NCI-H2196 treated with DMSO at 0.1 percent for 48 hours (cell line): ENCODE measurements around the gene BCORL1.
A peak's percentile ranks its signal among the peaks of the same experiment; 100 is the strongest.

ENCODE experiments used
- DNase-seq: peaks from one replicate; lab custom pipeline; 2025; ENCODE audit not compliant: unreplicated experiment; lab: John Stamatoyannopoulos, UW

The BCORL1 gene

GRCh38 chrX:130009658-130010223, 27.3 kb downstream of the BCORL1 start:
- DNase-seq: no peak

GRCh38 chrX:130012683-130013082, 30.2 kb downstream of the BCORL1 start:
- DNase-seq: no peak

- DNase-seq: no peak
Measured at GRCh38 chrX:130013661-130014060, 31.2 kb downstream of the BCORL1 start.

GRCh38 chrX:130014356-130014755, 31.9 kb downstream of the BCORL1 start:
- DNase-seq: no peak

- DNase-seq: no peak
Measured at GRCh38 chrX:130014770-130015169, 32.3 kb downstream of the BCORL1 start.

- DNase-seq: no peak
Measured at GRCh38 chrX:130015181-130015580, 32.7 kb downstream of the BCORL1 start.

GRCh38 chrX:130018143-130018542, 35.7 kb downstream of the BCORL1 start:
- no peak for DNase-seq

- DNase-seq: no peak
Measured at GRCh38 chrX:130020661-130021324, 38.4 kb downstream of the BCORL1 start.

GRCh38 chrX:130024127-130024526, 41.7 kb downstream of the BCORL1 start:
- peak; percentile 21 for DNase-seq

- no peak for DNase-seq
Measured at GRCh38 chrX:130025256-130025655, 42.8 kb downstream of the BCORL1 start.

- DNase-seq: no peak
Measured at GRCh38 chrX:130027569-130027968, 45.1 kb downstream of the BCORL1 start.

- DNase-seq: no peak
Measured at GRCh38 chrX:130028196-130028595, 45.8 kb downstream of the BCORL1 start.

- DNase-seq: no peak
Measured at GRCh38 chrX:130030826-130031225, 48.4 kb downstream of the BCORL1 start.

- DNase-seq: no peak
Measured at GRCh38 chrX:130032552-130032951, 50.1 kb downstream of the BCORL1 start.

- DNase-seq: no peak
Measured at GRCh38 chrX:130034178-130034577, 51.7 kb downstream of the BCORL1 start.

GRCh38 chrX:130039847-130040246, 57.4 kb downstream of the BCORL1 start:
- DNase-seq: no peak

- DNase-seq: no peak
Measured at GRCh38 chrX:130047416-130047815, 65.0 kb downstream of the BCORL1 start.

GRCh38 chrX:130048686-130049222, 66.3 kb downstream of the BCORL1 start:
- DNase-seq: no peak

- DNase-seq: no peak
Measured at GRCh38 chrX:130049821-130050220, 67.4 kb downstream of the BCORL1 start.

- DNase-seq: no peak
Measured at GRCh38 chrX:130051176-130051845, 68.9 kb downstream of the BCORL1 start.

- no peak for DNase-seq
Measured at GRCh38 chrX:130053236-130053635, 70.8 kb downstream of the BCORL1 start.

- DNase-seq: no peak
Measured at GRCh38 chrX:130055103-130055502, 72.7 kb downstream of the BCORL1 start.
